NCI-H774 (cell line): ENCODE results near the gene BPHL.
A peak's percentile ranks its signal among the peaks of the same experiment; 100 is the strongest.
"Not testable (repeated sequence)": the region's sequence is repeated elsewhere in the genome, so short reads cannot be mapped to it uniquely, and the experiment has no call there.

Experiments used
- DNase-seq: peaks from one replicate; lab custom pipeline; 2025; lab: John Stamatoyannopoulos, UW

Gene BPHL

GRCh38 chr6:3118353-3119039 is at the start of gene BPHL:
Gene BPHL, plus strand, starts transcription at chr6:3118711. Its CDS starts 30 bp downstream, at chr6:3118741.
- peak; percentile 91 for DNase-seq

GRCh38 chr6:3071568-3071967 is 46.9 kb upstream of the BPHL start:
- DNase-seq: no peak

- DNase-seq: no peak
Measured at GRCh38 chr6:3072798-3073197, 45.7 kb upstream of the BPHL start.

GRCh38 chr6:3073382-3073781 is 45.1 kb upstream of the BPHL start:
- no peak for DNase-seq

GRCh38 chr6:3075772-3076113 is 42.8 kb upstream of the BPHL start:
- no peak for DNase-seq

GRCh38 chr6:3076320-3076719 is 42.2 kb upstream of the BPHL start:
- DNase-seq: no peak

- DNase-seq: no peak
Measured at GRCh38 chr6:3077430-3077829, 41.1 kb upstream of the BPHL start.

GRCh38 chr6:3078952-3079351 is 39.6 kb upstream of the BPHL start:
- not testable (repeated sequence) for DNase-seq

GRCh38 chr6:3079682-3080081 is 38.8 kb upstream of the BPHL start:
- DNase-seq: no peak

GRCh38 chr6:3081960-3082359 is 36.6 kb upstream of the BPHL start:
- no peak for DNase-seq

GRCh38 chr6:3085074-3085473 is 33.4 kb upstream of the BPHL start:
- no peak for DNase-seq

GRCh38 chr6:3086282-3086946 is 32.1 kb upstream of the BPHL start:
- no peak for DNase-seq

GRCh38 chr6:3088446-3088845 is 30.1 kb upstream of the BPHL start:
- DNase-seq: no peak

GRCh38 chr6:3088968-3089367 is 29.5 kb upstream of the BPHL start:
- no peak for DNase-seq

- DNase-seq: no peak
Measured at GRCh38 chr6:3090013-3090412, 28.5 kb upstream of the BPHL start.

GRCh38 chr6:3094815-3095214 is 23.7 kb upstream of the BPHL start:
- no peak for DNase-seq

- DNase-seq: no peak
Measured at GRCh38 chr6:3102875-3103274, 15.6 kb upstream of the BPHL start.

GRCh38 chr6:3108746-3109414 is 9.6 kb upstream of the BPHL start:
- no peak for DNase-seq

GRCh38 chr6:3109761-3110160 is 8.8 kb upstream of the BPHL start:
- no peak for DNase-seq

GRCh38 chr6:3114377-3114776 is 4.1 kb upstream of the BPHL start:
- DNase-seq: no peak

- no peak for DNase-seq
Measured at GRCh38 chr6:3117912-3118352, 579 bp upstream of the BPHL start.

- DNase-seq: peak; percentile 25
Measured at GRCh38 chr6:3119040-3119723, 671 bp downstream of the BPHL start.

GRCh38 chr6:3120765-3121089 is 2.2 kb downstream of the BPHL start:
- no peak for DNase-seq
